Neural progenitor cell (in vitro differentiated cells): ENCODE measurements around the gene DENND2A. TPM values are rescaled to one million over a fixed set of nuclear protein-coding genes. Genes with fewer than 3 reads are reported as not detected.
A peak's percentile ranks its signal among the peaks of the same experiment; 100 is the strongest.

Experiments
- DNase-seq: peaks from one replicate; pipeline ENCODE4 v3.0.0-alpha.2; 2016; ENCODE audit warnings: low spot score
- H2AFZ ChIP-seq: fragments of 200-600 bp; sonication (generic); replicated peaks from 2 replicates; pipeline ENCODE4 v1.6.1; 2016; ENCODE audit warnings: antibody characterized with exemption
- H3F3A ChIP-seq: fragments of 200-600 bp; sonication (generic); 2 replicates; pipeline ENCODE4 v1.6.1; 2016; ENCODE audit warnings: antibody characterized with exemption, low read depth
- H3K27ac ChIP-seq: fragments of 200-600 bp; sonication (generic); 2 replicates; pipeline ENCODE4 v1.5.1; 2016; ENCODE audit warnings: mild to moderate bottlenecking
- H3K27me3 ChIP-seq: fragments of 200-600 bp; sonication (generic); 2 replicates; pipeline ENCODE4 v1.6.1; 2016; ENCODE audit warnings: mild to moderate bottlenecking, moderate library complexity
- H3K36me3 ChIP-seq: fragments of 200-600 bp; sonication (generic); 2 replicates; pipeline ENCODE4 v1.5.1; 2016
- H3K4me1 ChIP-seq: fragments of 200-600 bp; sonication (generic); 2 replicates; pipeline ENCODE4 v1.6.1; 2016; ENCODE audit warnings: mixed run types
- H3K4me2 ChIP-seq: fragments of 200-600 bp; sonication (generic); 2 replicates; pipeline ENCODE4 v1.6.1; 2016
- H3K4me3 ChIP-seq: fragments of 200-600 bp; sonication (generic); 2 replicates; pipeline ENCODE4 v1.5.1; 2016
- H3K79me2 ChIP-seq: fragments of 200-600 bp; sonication (generic); 2 replicates; pipeline ENCODE4 v1.6.1; 2016; ENCODE audit warnings: low read depth
- H3K9ac ChIP-seq: fragments of 200-600 bp; sonication (generic); 2 replicates; pipeline ENCODE4 v1.6.1; 2016
- H3K9me3 ChIP-seq: fragments of 200-600 bp; sonication (generic); 2 replicates; pipeline ENCODE4 v1.5.1; 2016; ENCODE audit warnings: low read depth
- H4K20me1 ChIP-seq: fragments of 200-600 bp; sonication (generic); 2 replicates; pipeline ENCODE4 v1.6.1; 2016; ENCODE audit warnings: low read depth
- H3K27ac Mint-ChIP-seq: 3 replicates; pipeline ENCODE4 v1.8.0; 2021; ENCODE audit warnings: mixed read lengths
- H3K27me3 Mint-ChIP-seq: 2 replicates; pipeline ENCODE4 v1.8.0; 2022; ENCODE audit warnings: low read depth, mild to moderate bottlenecking, inconsistent platforms, moderate library complexity, mixed read lengths; ENCODE audit not compliant: insufficient read depth
- H3K36me3 Mint-ChIP-seq: 3 replicates; pipeline ENCODE4 v1.8.0; 2021; ENCODE audit warnings: mixed read lengths
- H3K4me1 Mint-ChIP-seq: 3 replicates; pipeline ENCODE4 v1.8.0; 2021; ENCODE audit warnings: mixed read lengths
- H3K4me3 Mint-ChIP-seq: 3 replicates; pipeline ENCODE4 v1.8.0; 2021; ENCODE audit warnings: mild to moderate bottlenecking, moderate library complexity, mixed read lengths
- H3K9me3 Mint-ChIP-seq: 3 replicates; pipeline ENCODE4 v1.8.0; 2020; ENCODE audit warnings: mixed read lengths
- EZH2 ChIP-seq: fragments of 200-600 bp; sonication (generic); IDR thresholded peaks from 2 replicates; pipeline ENCODE4 v1.6.1; 2017; ENCODE audit warnings: antibody characterized with exemption, mild to moderate bottlenecking, moderate library complexity
- EZH2phosphoT487 ChIP-seq: fragments of 200-600 bp; sonication (generic); IDR thresholded peaks from 2 replicates; pipeline ENCODE4 v1.6.1; 2017; ENCODE audit warnings: antibody characterized with exemption
- total RNA-seq: library from RNA; depleted of rRNA; stranded (reverse); fragments of >200 nt; gene quantifications from 2 replicates; pipeline ENCODE4 v1.2.3, GENCODE V29; 2015; ENCODE audit warnings: low replicate concordance
- TF ChIP-seq, protein P1 (sequence below): fragments of 200-600 bp; sonication (generic); IDR thresholded peaks from 2 replicates; pipeline ENCODE4 v1.5.1; 2017; ENCODE audit warnings: antibody characterized with exemption, mild to moderate bottlenecking

Gene DENND2A
- total RNA-seq, 1 donor from 2014 or later, result 27.0 TPM

DNA sequence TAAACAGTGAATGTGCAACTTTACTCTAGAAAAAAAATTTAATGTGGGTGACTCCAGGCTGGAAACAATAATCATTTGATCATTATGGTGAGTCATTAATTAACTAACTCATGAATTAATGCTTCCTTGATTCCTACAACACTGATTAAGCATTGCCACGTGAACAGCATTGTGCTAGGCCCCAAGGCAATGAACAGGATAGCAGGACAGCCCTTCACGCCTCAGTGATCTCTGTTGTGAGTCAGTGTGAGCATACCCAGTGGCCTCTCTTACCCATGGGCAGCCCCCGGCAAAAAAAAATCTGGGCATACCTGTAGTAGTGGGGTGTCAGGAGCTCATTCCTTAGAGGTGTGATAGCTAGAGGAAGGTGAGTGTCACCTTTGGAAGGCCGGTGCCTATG lies 76.0 kb downstream of the DENND2A start:
- no peaks in the 10 kb centered on the region for H3K27me3 Mint-ChIP-seq
- H3K4me1 Mint-ChIP-seq, result peaks cover 18% of the 10 kb centered on the region
- H3K4me3 ChIP-seq, result no peak overlapping the region
- peak overlapping the region; percentile 31 for H3K27ac ChIP-seq
- peaks cover 24% of the 10 kb centered on the region for H3K4me1 ChIP-seq
- H3K4me2 ChIP-seq, result no peak overlapping the region
- H4K20me1 ChIP-seq, result no peaks in the 10 kb centered on the region
- no peaks in the 10 kb centered on the region for H3K36me3 ChIP-seq
- peak; percentile 27 for DNase-seq
- H3K27ac Mint-ChIP-seq, result peak overlapping the region; percentile 80
- H3K9ac ChIP-seq, result no peak overlapping the region
- TF ChIP-seq EZH2phosphoT487, result no peak
- no peak for TF ChIP-seq EZH2
- TF ChIP-seq, protein P1, sequence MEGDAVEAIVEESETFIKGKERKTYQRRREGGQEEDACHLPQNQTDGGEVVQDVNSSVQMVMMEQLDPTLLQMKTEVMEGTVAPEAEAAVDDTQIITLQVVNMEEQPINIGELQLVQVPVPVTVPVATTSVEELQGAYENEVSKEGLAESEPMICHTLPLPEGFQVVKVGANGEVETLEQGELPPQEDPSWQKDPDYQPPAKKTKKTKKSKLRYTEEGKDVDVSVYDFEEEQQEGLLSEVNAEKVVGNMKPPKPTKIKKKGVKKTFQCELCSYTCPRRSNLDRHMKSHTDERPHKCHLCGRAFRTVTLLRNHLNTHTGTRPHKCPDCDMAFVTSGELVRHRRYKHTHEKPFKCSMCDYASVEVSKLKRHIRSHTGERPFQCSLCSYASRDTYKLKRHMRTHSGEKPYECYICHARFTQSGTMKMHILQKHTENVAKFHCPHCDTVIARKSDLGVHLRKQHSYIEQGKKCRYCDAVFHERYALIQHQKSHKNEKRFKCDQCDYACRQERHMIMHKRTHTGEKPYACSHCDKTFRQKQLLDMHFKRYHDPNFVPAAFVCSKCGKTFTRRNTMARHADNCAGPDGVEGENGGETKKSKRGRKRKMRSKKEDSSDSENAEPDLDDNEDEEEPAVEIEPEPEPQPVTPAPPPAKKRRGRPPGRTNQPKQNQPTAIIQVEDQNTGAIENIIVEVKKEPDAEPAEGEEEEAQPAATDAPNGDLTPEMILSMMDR, result no peak
- H3F3A ChIP-seq, result peaks cover 33% of the 10 kb centered on the region
- no peak overlapping the region for H3K4me3 Mint-ChIP-seq
- no peak overlapping the region for H2AFZ ChIP-seq
- H3K9me3 ChIP-seq, result no peaks in the 10 kb centered on the region
- no peaks in the 10 kb centered on the region for H3K9me3 Mint-ChIP-seq
- H3K36me3 Mint-ChIP-seq, result peaks cover 38% of the 10 kb centered on the region
- H3K27me3 ChIP-seq, result no peaks in the 10 kb centered on the region
- H3K79me2 ChIP-seq, result no peaks in the 10 kb centered on the region

DNA sequence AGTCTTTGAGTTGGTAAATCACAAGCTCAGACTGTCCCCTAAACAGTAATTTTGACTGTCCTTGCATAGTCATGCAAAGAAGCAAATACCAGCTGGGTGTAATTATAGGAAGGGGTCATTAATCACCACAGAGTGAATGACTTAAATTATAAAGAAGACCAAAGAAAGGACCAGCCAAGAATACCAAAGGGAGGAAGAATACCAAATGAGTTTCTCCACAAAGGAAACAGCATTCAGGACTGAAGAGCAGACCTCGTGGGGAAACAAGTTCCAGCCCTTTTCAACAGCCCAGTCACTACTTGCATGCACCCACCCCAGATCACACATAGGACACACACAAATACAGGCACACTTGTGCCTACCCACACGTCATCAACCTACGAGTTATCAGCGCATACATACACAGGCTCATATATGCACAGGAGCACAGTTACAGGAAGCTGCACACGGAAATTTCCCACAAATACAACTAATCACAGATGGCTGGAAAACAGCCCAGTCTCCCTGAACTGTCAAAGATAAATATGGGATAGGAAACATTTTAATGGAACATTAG lies 77.6 kb downstream of the DENND2A start:
- Mint-ChIP-seq H3K4me3 (no peak overlapping the region), H3K4me1 (peaks cover 18% of the 10 kb centered on the region), H3K27me3 (peaks cover 2% of the 10 kb centered on the region), H3K27ac (peak overlapping the region; percentile 19), H3K36me3 (peaks cover 34% of the 10 kb centered on the region), H3K9me3 (no peaks in the 10 kb centered on the region)
- no peaks in the 10 kb centered on the region for H3K9me3 ChIP-seq
- peaks cover 24% of the 10 kb centered on the region for H3K4me1 ChIP-seq
- H2AFZ ChIP-seq, result no peak overlapping the region
- H3K9ac ChIP-seq, result no peak overlapping the region
- peaks cover 33% of the 10 kb centered on the region for H3F3A ChIP-seq
- H3K4me2 ChIP-seq, result peak overlapping the region; percentile 53
- H3K36me3 ChIP-seq, result no peaks in the 10 kb centered on the region
- H3K27ac ChIP-seq, result peak overlapping the region; percentile 94
- no peaks in the 10 kb centered on the region for H3K79me2 ChIP-seq
- TF ChIP-seq EZH2phosphoT487 (no peak), EZH2 (no peak)
- TF ChIP-seq, protein P1, result no peak
- H4K20me1 ChIP-seq, result no peaks in the 10 kb centered on the region
- peak; percentile 26 for DNase-seq
- no peak overlapping the region for H3K4me3 ChIP-seq
- H3K27me3 ChIP-seq, result no peaks in the 10 kb centered on the region

DNA sequence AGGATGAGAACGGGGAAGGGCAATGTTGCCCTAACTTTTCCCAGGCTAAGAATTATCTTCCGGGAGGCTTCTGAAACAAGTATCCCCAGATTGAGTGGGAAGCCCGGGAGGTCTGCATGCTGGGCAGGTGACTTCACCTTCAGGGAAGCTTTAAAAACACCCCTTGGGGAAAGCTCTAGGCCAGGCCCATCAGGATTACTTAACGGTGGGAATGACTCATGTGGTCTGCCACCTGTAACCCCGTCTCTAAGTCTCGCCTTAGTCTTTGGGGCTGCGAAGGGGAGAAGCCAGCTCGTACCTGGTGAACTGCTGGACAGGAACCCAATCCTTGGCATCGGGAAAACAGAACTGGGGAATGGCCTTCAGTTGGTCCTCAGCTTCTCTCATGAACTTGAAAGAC lies 81.2 kb downstream of the DENND2A start:
- no peak overlapping the region for H2AFZ ChIP-seq
- DNase-seq, result no peak
- no peaks in the 10 kb centered on the region for H3K9me3 ChIP-seq
- Mint-ChIP-seq H3K36me3 (peaks cover 30% of the 10 kb centered on the region), H3K4me3 (no peak overlapping the region), H3K27me3 (peaks cover 2% of the 10 kb centered on the region), H3K4me1 (peaks cover 9% of the 10 kb centered on the region), H3K27ac (no peak overlapping the region), H3K9me3 (no peaks in the 10 kb centered on the region)
- H3F3A ChIP-seq, result peaks cover 27% of the 10 kb centered on the region
- H3K4me3 ChIP-seq, result no peak overlapping the region
- H3K27ac ChIP-seq, result no peak overlapping the region
- H3K4me1 ChIP-seq, result peaks cover 15% of the 10 kb centered on the region
- H3K9ac ChIP-seq, result no peak overlapping the region
- H3K79me2 ChIP-seq, result no peaks in the 10 kb centered on the region
- H3K4me2 ChIP-seq, result no peak overlapping the region
- H3K36me3 ChIP-seq, result peaks cover 5% of the 10 kb centered on the region
- no peaks in the 10 kb centered on the region for H4K20me1 ChIP-seq
- no peaks in the 10 kb centered on the region for H3K27me3 ChIP-seq
- no peak for TF ChIP-seq EZH2

DNA sequence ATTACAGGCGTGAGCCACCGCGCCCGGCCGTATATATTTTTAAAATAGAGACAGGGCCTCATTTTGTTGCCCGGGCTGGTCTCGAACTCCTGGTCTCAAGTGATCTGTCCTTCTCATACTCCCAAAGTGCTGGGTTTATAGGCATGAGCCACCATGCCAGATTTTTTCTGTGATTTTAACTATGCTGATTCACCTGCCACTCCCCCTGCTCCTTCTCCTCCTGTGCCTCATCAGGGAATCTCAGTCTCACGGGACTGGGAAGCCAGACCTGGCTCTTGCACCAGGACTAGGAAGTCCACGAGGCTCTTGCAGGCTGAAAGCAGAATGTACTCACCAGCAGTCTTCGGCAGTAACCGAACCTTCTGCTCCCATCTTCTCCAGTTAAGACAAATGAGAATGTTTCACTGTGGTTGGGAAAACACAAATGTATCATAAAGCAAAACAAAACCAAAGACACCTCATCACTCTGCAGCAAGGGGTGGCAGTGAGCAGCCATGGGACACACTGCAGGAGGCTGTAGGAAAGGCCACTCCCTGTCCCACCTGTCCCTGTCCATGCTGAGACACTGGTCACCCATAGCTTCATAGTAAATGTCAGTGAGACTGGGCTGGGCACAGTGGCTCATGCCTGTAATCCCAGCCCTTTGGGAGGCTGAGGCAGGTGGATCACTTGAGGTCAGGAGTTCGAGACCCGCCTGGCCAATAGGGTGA lies 82.6 kb downstream of the DENND2A start:
- Histone ChIP-seq H3K27ac (no peak overlapping the region), H2AFZ (no peak overlapping the region), H3K4me2 (no peak overlapping the region), H4K20me1 (no peaks in the 10 kb centered on the region), H3K27me3 (no peaks in the 10 kb centered on the region), H3F3A (peaks cover 13% of the 10 kb centered on the region), H3K9ac (no peak overlapping the region), H3K36me3 (peaks cover 5% of the 10 kb centered on the region), H3K4me3 (no peak overlapping the region), H3K79me2 (no peaks in the 10 kb centered on the region), H3K4me1 (peaks cover 9% of the 10 kb centered on the region), H3K9me3 (no peaks in the 10 kb centered on the region)
- no peak for DNase-seq
- peaks cover 28% of the 10 kb centered on the region for H3K36me3 Mint-ChIP-seq
- H3K4me1 Mint-ChIP-seq, result peaks cover 9% of the 10 kb centered on the region
- no peak overlapping the region for H3K27ac Mint-ChIP-seq
- TF ChIP-seq, protein P1, result no peak
- TF ChIP-seq EZH2, result no peak
- TF ChIP-seq EZH2phosphoT487, result no peak
- peaks cover 2% of the 10 kb centered on the region for H3K27me3 Mint-ChIP-seq
- H3K9me3 Mint-ChIP-seq, result no peaks in the 10 kb centered on the region
- no peak overlapping the region for H3K4me3 Mint-ChIP-seq
